DOHH2 (cell line): ENCODE measurements around the gene RYR2.

Source experiments
- H3F3A ChIP-seq: fragments of 200-600 bp; sonication (generic), shearing (Covaris generic); 2 replicates; pipeline ENCODE4 v1.6.0; 2016; ENCODE audit warnings: antibody characterized with exemption, mild to moderate bottlenecking; ENCODE audit not compliant: control insufficient read depth, insufficient read depth
- H3K27ac ChIP-seq: fragments of 200-600 bp; sonication (generic); 2 replicates; pipeline ENCODE4 v1.5.1; 2014; ENCODE audit warnings: low read depth, mild to moderate bottlenecking, low read length, moderate library complexity
- H3K27me3 ChIP-seq: fragments of 200-600 bp; sonication (generic); 2 replicates; pipeline ENCODE4 v1.6.1; 2014; ENCODE audit warnings: mild to moderate bottlenecking, low read length, mixed read lengths; ENCODE audit not compliant: control insufficient read depth
- H3K36me3 ChIP-seq: fragments of 200-600 bp; sonication (generic); 2 replicates; pipeline ENCODE4 v1.6.1; 2014; ENCODE audit warnings: mild to moderate bottlenecking, low read length, moderate library complexity, mixed read lengths; ENCODE audit not compliant: control insufficient read depth
- H3K4me1 ChIP-seq: fragments of 200-600 bp; sonication (generic); 2 replicates; pipeline ENCODE4 v1.6.1; 2014; ENCODE audit warnings: mild to moderate bottlenecking, low read length, mixed read lengths; ENCODE audit not compliant: control insufficient read depth
- H3K4me2 ChIP-seq: fragments of 200-600 bp; sonication (generic); 2 replicates; pipeline ENCODE4 v1.6.0; 2014; ENCODE audit warnings: mild to moderate bottlenecking, low read length, moderate library complexity
- H3K4me3 ChIP-seq: fragments of 200-600 bp; sonication (generic); 2 replicates; pipeline ENCODE4 v1.5.1; 2014; ENCODE audit warnings: mild to moderate bottlenecking, low read length, mixed read lengths
- H3K79me2 ChIP-seq: fragments of 200-600 bp; sonication (generic); 2 replicates; pipeline ENCODE4 v1.6.1; 2014; ENCODE audit warnings: mild to moderate bottlenecking, low read length, mixed read lengths; ENCODE audit not compliant: control insufficient read depth
- H3K9me2 ChIP-seq: fragments of 200-600 bp; sonication (generic); replicated peaks from 2 replicates; pipeline ENCODE4 v1.6.1; 2014; ENCODE audit warnings: mild to moderate bottlenecking, low read length, mixed read lengths; ENCODE audit not compliant: control insufficient read depth
- H3K9me3 ChIP-seq: fragments of 200-600 bp; sonication (generic); 2 replicates; pipeline ENCODE4 v1.6.1; 2014; ENCODE audit warnings: antibody characterized with exemption, low read length, mixed read lengths; ENCODE audit not compliant: control insufficient read depth, insufficient read depth
- H4K20me1 ChIP-seq: fragments of 200-600 bp; sonication (generic); 2 replicates; pipeline ENCODE4 v1.6.0; 2014; ENCODE audit warnings: low read depth, mild to moderate bottlenecking, antibody characterized with exemption, low read length, moderate library complexity; ENCODE audit not compliant: control insufficient read depth, insufficient read depth
- EZH2phosphoT487 ChIP-seq: fragments of 200-600 bp; sonication (generic); IDR thresholded peaks from 2 replicates; pipeline ENCODE4 v1.6.1; 2017; ENCODE audit warnings: borderline replicate concordance, mild to moderate bottlenecking, antibody characterized with exemption, low read length, moderate library complexity, mixed read lengths
- TF ChIP-seq, protein P1 (sequence below): fragments of 200-600 bp; sonication (generic); IDR thresholded peaks from one replicate; pipeline ENCODE4 v1.5.1; 2014; ENCODE audit warnings: antibody characterized with exemption, mild to moderate bottlenecking, low read depth, low read length; ENCODE audit not compliant: poor library complexity, severe bottlenecking

The RYR2 gene

DNA sequence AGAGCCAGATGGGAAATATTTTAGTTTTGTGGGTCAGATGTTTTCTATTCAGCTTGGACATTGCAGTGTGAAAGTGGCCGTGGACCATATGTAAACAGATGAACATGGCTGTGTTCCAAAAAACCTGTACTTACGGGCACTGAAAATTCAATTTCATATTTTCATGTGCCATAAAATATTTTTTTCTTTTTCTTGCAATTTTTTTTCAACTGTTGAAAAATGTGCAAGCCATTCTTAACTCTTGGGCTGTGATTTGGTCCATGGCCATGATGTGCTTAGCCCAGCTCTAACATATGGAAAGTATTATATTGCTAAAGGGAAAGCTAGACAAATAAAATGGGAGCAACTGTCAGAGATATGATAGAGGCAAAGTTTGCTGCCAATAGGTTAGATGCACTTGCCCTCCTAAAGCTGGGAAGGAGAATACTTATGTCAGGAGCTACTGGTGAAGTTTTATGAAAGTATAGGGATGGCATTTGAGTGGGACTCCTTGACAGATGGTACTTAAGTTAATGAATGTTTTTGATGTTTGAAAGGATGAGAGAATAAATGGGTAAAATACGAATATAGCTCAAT lies 240.3 kb downstream of the RYR2 start:
- Histone ChIP-seq H3K79me2 (no peaks in the 10 kb centered on the region), H3K27ac (no peak overlapping the region), H3K9me2 (no peaks in the 10 kb centered on the region), H3K27me3 (no peaks in the 10 kb centered on the region), H3K4me1 (no peaks in the 10 kb centered on the region), H3K4me2 (no peak overlapping the region), H3K4me3 (no peak overlapping the region), H4K20me1 (no peaks in the 10 kb centered on the region), H3K9me3 (no peaks in the 10 kb centered on the region), H3F3A (no peaks in the 10 kb centered on the region), H3K36me3 (no peaks in the 10 kb centered on the region)
- TF ChIP-seq, protein P1, sequence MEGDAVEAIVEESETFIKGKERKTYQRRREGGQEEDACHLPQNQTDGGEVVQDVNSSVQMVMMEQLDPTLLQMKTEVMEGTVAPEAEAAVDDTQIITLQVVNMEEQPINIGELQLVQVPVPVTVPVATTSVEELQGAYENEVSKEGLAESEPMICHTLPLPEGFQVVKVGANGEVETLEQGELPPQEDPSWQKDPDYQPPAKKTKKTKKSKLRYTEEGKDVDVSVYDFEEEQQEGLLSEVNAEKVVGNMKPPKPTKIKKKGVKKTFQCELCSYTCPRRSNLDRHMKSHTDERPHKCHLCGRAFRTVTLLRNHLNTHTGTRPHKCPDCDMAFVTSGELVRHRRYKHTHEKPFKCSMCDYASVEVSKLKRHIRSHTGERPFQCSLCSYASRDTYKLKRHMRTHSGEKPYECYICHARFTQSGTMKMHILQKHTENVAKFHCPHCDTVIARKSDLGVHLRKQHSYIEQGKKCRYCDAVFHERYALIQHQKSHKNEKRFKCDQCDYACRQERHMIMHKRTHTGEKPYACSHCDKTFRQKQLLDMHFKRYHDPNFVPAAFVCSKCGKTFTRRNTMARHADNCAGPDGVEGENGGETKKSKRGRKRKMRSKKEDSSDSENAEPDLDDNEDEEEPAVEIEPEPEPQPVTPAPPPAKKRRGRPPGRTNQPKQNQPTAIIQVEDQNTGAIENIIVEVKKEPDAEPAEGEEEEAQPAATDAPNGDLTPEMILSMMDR, result no peak
- TF ChIP-seq EZH2phosphoT487, result no peak

DNA sequence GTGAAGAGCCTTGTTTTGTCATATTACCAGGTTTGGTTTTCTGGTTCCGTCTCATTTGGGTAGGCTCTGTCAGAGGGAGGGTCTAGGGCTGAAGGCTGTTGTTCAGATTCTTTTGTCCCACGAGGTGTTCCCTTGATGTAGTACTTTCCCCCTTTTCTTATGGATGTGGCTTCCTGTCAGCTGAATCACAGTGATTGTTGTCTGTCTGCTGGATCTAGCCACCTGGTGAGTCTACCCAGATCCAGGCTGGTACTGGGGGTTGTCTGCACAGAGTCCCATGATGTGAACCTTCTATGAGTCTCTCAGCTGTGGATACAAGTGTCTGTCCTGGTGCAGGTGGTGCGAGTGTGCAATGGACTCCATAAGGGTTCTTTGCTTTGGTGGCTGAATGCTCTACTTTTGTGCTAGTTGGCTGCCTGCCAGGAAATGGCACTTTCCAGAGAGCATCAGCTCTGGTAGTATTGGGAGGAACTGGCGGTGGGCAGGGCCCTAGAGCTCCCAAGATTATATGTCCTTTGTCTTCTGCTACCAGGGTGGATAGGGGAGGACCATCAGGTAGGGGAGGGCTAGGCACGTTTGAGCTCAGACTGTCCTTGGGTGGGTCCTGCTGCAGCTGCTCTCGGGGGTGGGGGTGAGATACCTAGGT lies 246.0 kb downstream of the RYR2 start:
- Histone ChIP-seq H3F3A (no peaks in the 10 kb centered on the region), H3K79me2 (no peaks in the 10 kb centered on the region), H4K20me1 (no peaks in the 10 kb centered on the region), H3K9me2 (no peaks in the 10 kb centered on the region), H3K36me3 (no peaks in the 10 kb centered on the region), H3K4me1 (no peaks in the 10 kb centered on the region), H3K4me3 (no peak overlapping the region), H3K4me2 (no peak overlapping the region), H3K27me3 (no peaks in the 10 kb centered on the region), H3K9me3 (no peaks in the 10 kb centered on the region), H3K27ac (no peak overlapping the region)
- TF ChIP-seq, protein P1, result no peak
- no peak for TF ChIP-seq EZH2phosphoT487

DNA sequence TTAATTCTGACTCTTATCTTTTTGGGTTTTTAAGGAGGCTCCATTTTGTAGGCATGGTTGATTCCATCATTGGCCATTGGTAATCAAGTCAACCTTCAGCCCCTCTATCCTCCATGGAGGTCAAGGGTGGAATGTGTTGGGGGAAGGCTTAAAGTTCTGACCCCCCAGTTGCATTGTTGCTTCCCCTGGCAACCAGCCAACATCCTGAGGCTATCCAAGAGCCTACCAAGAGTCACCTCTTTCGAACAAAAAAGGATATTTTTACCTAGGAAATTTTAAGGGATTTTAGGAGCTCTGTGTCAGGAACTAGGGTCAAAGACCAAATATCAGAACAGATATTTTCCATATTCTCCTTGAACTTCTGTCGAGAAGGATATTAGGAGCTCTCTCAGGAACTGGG lies 251.8 kb downstream of the RYR2 start:
- no peaks in the 10 kb centered on the region for H3K36me3 ChIP-seq
- H3K4me3 ChIP-seq, result no peak overlapping the region
- no peak for TF ChIP-seq EZH2phosphoT487
- H3K4me1 ChIP-seq, result no peaks in the 10 kb centered on the region
- H3K27me3 ChIP-seq, result no peaks in the 10 kb centered on the region
- H3K27ac ChIP-seq, result no peak overlapping the region
- no peak overlapping the region for H3K4me2 ChIP-seq
- H3K79me2 ChIP-seq, result no peaks in the 10 kb centered on the region
- no peaks in the 10 kb centered on the region for H3K9me3 ChIP-seq
- H3K9me2 ChIP-seq, result no peaks in the 10 kb centered on the region; the same call in 1 of the 2 replicates
- H4K20me1 ChIP-seq, result no peaks in the 10 kb centered on the region
- H3F3A ChIP-seq, result no peaks in the 10 kb centered on the region

DNA sequence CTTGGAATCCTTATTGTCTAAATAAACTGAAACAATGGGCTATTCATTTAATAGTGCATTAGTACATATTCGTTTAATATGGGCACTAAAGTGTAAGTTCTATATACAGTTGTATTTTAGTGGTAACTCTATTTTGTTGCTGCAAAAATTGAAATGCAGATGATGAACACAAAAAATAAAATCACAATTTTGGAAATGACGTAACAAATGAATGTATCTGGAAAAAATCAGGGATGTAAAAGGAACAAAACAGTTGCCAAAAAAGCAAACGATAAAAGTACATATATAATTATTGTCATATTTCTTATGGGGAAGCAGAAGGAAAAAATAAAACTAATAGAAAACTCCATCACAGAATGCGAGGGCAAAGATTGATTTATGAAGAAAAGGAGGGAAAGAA lies 254.9 kb downstream of the RYR2 start:
- Histone ChIP-seq H3K27me3 (no peaks in the 10 kb centered on the region), H3K79me2 (no peaks in the 10 kb centered on the region), H3K4me2 (no peak overlapping the region), H3K36me3 (no peaks in the 10 kb centered on the region), H3K27ac (no peak overlapping the region), H3K9me3 (no peaks in the 10 kb centered on the region), H3K9me2 (no peaks in the 10 kb centered on the region; the same call in 1 of the 2 replicates), H4K20me1 (no peaks in the 10 kb centered on the region), H3K4me3 (no peak overlapping the region), H3K4me1 (no peaks in the 10 kb centered on the region), H3F3A (no peaks in the 10 kb centered on the region)
- TF ChIP-seq, protein P1, result no peak
- TF ChIP-seq EZH2phosphoT487, result no peak
